Measurements from ENCODE around the gene SOX2. TPM values are rescaled to one million over a fixed set of nuclear protein-coding genes. Genes with fewer than 3 reads are reported as not detected.

Gene SOX2
- total RNA-seq, 6 experiments from 2014 or later: not detected

- H3K4me1 ChIP-seq: no peaks in the 10 kb centered on the region
- TF ChIP-seq CTCF (IDR thresholded peaks at IDR 0.05) (no peak), POLR2A (IDR thresholded peaks at IDR 0.05) (no peak)
- H3K4me3 ChIP-seq: no peak overlapping the region
- DNase-seq: no peak
- ATAC-seq: no peak
- H3K27me3 ChIP-seq: no peaks in the 10 kb centered on the region
- intact Hi-C loops (cut with DNase I): no loop called here
- WGBS (ENCODE audit: insufficient coverage, low coverage, low lambda C conversion rate, missing lambda C conversion rate): 93% methylated on average over 3 of the region's 3 CpGs
- no peak overlapping the region for H3K27ac ChIP-seq
- no peaks in the 10 kb centered on the region for H3K9me3 ChIP-seq
- H3K36me3 ChIP-seq: no peaks in the 10 kb centered on the region
Observed at GRCh38 chr3:181689546-181689945, 22.2 kb upstream of the SOX2 start.

GRCh38 chr3:181690769-181691168 lies 21.0 kb upstream of the SOX2 start:
- intact Hi-C loops (cut with DNase I): no loop called here
- TF ChIP-seq CTCF (IDR thresholded peaks at IDR 0.05) (no peak), POLR2A (IDR thresholded peaks at IDR 0.05) (no peak)
- Histone ChIP-seq H3K4me1 (peaks cover 0 to 7% (median 1%) of the 10 kb centered on the region in 4 donors), H3K9me3 (no peaks in the 10 kb centered on the region), H3K27me3 (peaks cover 0 to 10% of the 10 kb centered on the region in 2 donors), H3K27ac (no peak overlapping the region), H3K4me3 (no peak overlapping the region), H3K36me3 (no peaks in the 10 kb centered on the region)
- 83% methylated on average over 2 of the region's 2 CpGs for WGBS (ENCODE audit: insufficient coverage, low coverage, low lambda C conversion rate, missing lambda C conversion rate)
- no peak for ATAC-seq
- DNase-seq: no peak

- peaks cover 0 to 13% (median 3%) of the 10 kb centered on the region in 4 donors for H3K4me1 ChIP-seq
- H3K36me3 ChIP-seq: no peaks in the 10 kb centered on the region
- WGBS (ENCODE audit: insufficient coverage, low coverage, low lambda C conversion rate, missing lambda C conversion rate): 78% methylated on average over 2 of the region's 2 CpGs
- DNase-seq: no peak
- H3K9me3 ChIP-seq: no peaks in the 10 kb centered on the region
- H3K27ac ChIP-seq: no peak overlapping the region
- intact Hi-C loops (cut with DNase I): no loop called here
- no peak for TF ChIP-seq POLR2A (IDR thresholded peaks at IDR 0.05)
- no peak overlapping the region for H3K4me3 ChIP-seq
- H3K27me3 ChIP-seq: peaks cover 0 to 21% of the 10 kb centered on the region in 2 donors
- ATAC-seq: no peak
Observed at GRCh38 chr3:181691901-181692300, 19.8 kb upstream of the SOX2 start.

- Histone ChIP-seq H3K27me3 (peaks cover 0 to 26% of the 10 kb centered on the region in 2 donors), H3K9me3 (no peaks in the 10 kb centered on the region), H3K36me3 (no peaks in the 10 kb centered on the region), H3K27ac (no peak overlapping the region), H3K4me1 (peaks cover 0 to 13% (median 3%) of the 10 kb centered on the region in 4 donors), H3K4me3 (no peak overlapping the region)
- intact Hi-C loops (cut with DNase I): no loop called here
- no peak for DNase-seq
- no peak for TF ChIP-seq POLR2A (IDR thresholded peaks at IDR 0.05)
- TF ChIP-seq CTCF (IDR thresholded peaks at IDR 0.05): no peak
- no peak for ATAC-seq
- WGBS (ENCODE audit: insufficient coverage, low coverage, low lambda C conversion rate, missing lambda C conversion rate): 70% methylated on average over 2 of the region's 2 CpGs
Observed at GRCh38 chr3:181692311-181693145, 19.2 kb upstream of the SOX2 start.

- Histone ChIP-seq H3K36me3 (no peaks in the 10 kb centered on the region), H3K27ac (no peak overlapping the region), H3K4me3 (no peak overlapping the region), H3K9me3 (no peaks in the 10 kb centered on the region), H3K4me1 (peaks cover 0 to 13% (median 3%) of the 10 kb centered on the region in 4 donors), H3K27me3 (peaks cover 0 to 32% of the 10 kb centered on the region in 2 donors)
- TF ChIP-seq CTCF (IDR thresholded peaks at IDR 0.05): no peak
- no peak for TF ChIP-seq POLR2A (IDR thresholded peaks at IDR 0.05)
- ATAC-seq: no peak
- WGBS (ENCODE audit: insufficient coverage, low coverage, low lambda C conversion rate, missing lambda C conversion rate): 88% methylated on average over 1 of the region's 1 CpG
- no peak for DNase-seq
- intact Hi-C loops (cut with DNase I): no loop called here
Observed at GRCh38 chr3:181693280-181693679, 18.4 kb upstream of the SOX2 start.
